GM10266 (cell line): ENCODE measurements around the gene ZDHHC13.

Experiments used
- DNase-seq: peaks from one replicate; pipeline ENCODE4 v3.0.0; 2012; ENCODE audit errors: extremely low spot score
- CTCF ChIP-seq: IDR thresholded peaks from 2 replicates; pipeline ENCODE4 v1.5.1; 2012; ENCODE audit warnings: mild to moderate bottlenecking, low read depth; ENCODE audit not compliant: control insufficient read depth, insufficient read depth; ENCODE audit errors: missing control alignments

Gene ZDHHC13

GRCh38 chr11:19077965-19078364 lies 39.0 kb upstream of the ZDHHC13 start:
- no peak for TF ChIP-seq CTCF
- no peak for DNase-seq

GRCh38 chr11:19079643-19080440 lies 37.1 kb upstream of the ZDHHC13 start:
- no peak for TF ChIP-seq CTCF

GRCh38 chr11:19080579-19080993 lies 36.4 kb upstream of the ZDHHC13 start:
- TF ChIP-seq CTCF: no peak
- DNase-seq: no peak

More at GRCh38 chr11:19079643-19080440, 37.1 kb upstream of the ZDHHC13 start:
- DNase-seq: no peak

- no peak for DNase-seq
- no peak for TF ChIP-seq CTCF
Measured at GRCh38 chr11:19083166-19083565, 33.8 kb upstream of the ZDHHC13 start.

DNA sequence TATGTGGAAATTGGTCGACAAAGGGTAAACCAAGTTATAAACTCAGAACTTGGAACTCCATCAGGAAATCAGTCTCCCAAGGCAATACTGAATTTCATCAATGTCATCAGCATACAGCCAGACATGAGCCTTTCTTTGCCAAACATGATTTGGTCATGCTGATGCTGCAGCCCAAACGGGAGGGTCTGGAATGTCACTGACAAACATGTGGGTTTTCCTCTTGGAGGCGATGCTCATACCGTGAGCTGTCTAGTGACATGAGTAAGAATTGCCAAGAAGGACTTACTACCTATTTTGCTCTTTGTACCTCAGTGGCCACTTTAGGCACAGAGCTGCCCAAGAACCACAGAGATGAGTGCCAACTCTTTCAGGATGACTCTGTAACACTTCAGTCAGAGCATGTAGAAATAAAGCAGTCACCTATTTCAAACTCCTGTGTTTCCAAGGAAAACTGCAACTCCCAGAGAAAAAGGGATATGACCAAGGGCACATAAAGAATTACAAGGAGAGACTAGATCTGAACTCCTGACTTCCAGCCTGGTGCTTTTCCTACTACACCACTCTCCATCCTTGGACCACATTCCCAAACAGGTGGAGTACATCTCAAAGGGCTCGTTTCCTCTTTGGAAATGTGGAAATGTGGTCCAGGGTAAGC lies 32.2 kb upstream of the ZDHHC13 start:
- no peak for TF ChIP-seq CTCF
- no peak for DNase-seq

- DNase-seq: no peak
- TF ChIP-seq CTCF: no peak
Measured at GRCh38 chr11:19087658-19088057, 29.3 kb upstream of the ZDHHC13 start.

DNA sequence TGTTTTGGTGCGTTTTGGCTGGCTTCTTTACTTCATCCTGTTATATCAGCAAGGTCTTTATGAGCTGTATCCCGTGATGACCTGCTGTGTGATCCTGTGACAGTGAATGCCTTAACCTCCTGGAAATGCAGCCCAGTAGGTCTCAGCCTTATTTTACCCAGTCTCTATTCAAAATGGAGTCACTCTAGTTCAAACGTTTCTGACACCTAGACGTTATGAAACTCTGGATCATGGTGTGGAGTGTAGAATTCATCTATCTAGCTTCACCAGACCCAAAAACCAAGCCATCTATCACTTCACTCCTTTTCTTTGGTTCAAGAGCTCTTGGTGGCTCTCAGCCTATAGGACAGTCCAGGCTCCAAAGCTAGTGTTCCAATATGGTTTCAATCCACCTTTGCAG lies 28.2 kb upstream of the ZDHHC13 start:
- TF ChIP-seq CTCF: no peak
- no peak for DNase-seq
